ENCODE measurements around the gene FBLN2.

DNA sequence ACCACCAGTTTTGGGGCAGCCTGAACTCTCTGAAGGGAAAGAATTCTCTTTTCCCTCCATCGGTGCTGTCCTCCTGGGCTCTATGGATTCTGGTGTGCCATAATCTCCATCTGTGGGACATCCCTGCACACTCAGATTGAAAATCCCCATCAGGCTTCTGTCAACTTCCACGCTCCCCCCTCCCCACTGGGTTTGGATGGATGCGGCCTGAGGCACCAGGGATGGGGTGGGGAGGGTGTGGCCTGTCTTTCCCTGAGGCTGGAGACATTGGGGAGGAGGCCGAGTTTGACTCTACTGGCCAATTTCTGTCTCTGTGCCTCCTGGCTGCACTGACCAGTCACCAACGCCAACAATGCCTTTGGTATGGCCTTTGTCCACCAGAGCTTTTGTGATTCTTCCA is 16.3 kb upstream of the FBLN2 start:
- no peak for TF ChIP-seq CTCF (IDR thresholded peaks at IDR 0.05)
- TF ChIP-seq POLR2A (IDR thresholded peaks at IDR 0.05) = no peak
